Testis (tissue), 2 donors: ENCODE results near the gene ADPRHL1.

Experiments
- POLR2A ChIP-seq: fragments of 450-650 bp; IDR thresholded peaks from one replicate; pipeline ENCODE4 v1.6.1; 2017; ENCODE audit warnings: antibody characterized with exemption, mild to moderate bottlenecking, moderate library complexity
- TF ChIP-seq, protein P1 (sequence below), 3 experiments: fragments of 450-650 bp in 2 of 3; fragments of 200-600 bp in 1 of 3; sonication (generic) in 1 of 3; IDR thresholded peaks; one replicate each; pipeline ENCODE4 v1.5.1; 2016 to 2019; ENCODE audit warnings: antibody characterized with exemption in 3 of 3, mild to moderate bottlenecking in 2 of 3, moderate library complexity in 1 of 3

- TF ChIP-seq, protein P1, sequence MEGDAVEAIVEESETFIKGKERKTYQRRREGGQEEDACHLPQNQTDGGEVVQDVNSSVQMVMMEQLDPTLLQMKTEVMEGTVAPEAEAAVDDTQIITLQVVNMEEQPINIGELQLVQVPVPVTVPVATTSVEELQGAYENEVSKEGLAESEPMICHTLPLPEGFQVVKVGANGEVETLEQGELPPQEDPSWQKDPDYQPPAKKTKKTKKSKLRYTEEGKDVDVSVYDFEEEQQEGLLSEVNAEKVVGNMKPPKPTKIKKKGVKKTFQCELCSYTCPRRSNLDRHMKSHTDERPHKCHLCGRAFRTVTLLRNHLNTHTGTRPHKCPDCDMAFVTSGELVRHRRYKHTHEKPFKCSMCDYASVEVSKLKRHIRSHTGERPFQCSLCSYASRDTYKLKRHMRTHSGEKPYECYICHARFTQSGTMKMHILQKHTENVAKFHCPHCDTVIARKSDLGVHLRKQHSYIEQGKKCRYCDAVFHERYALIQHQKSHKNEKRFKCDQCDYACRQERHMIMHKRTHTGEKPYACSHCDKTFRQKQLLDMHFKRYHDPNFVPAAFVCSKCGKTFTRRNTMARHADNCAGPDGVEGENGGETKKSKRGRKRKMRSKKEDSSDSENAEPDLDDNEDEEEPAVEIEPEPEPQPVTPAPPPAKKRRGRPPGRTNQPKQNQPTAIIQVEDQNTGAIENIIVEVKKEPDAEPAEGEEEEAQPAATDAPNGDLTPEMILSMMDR (IDR thresholded peaks at IDR 0.05), result no peak
- no peak for TF ChIP-seq POLR2A
Observed at GRCh38 chr13:113465300-113465699, 12.0 kb upstream of the ADPRHL1 start.
